GM12878 (cell line): Measurements from ENCODE around the gene SYNGAP1.

Source experiments
- EP300 ChIP-seq, 2 experiments: fragments of 150-350 bp in 1 of 2; IDR thresholded peaks; 2 replicates each; pipeline ENCODE4 v1.6.1; 2011 to 2012; ENCODE audit warnings: low read depth in 2 of 2, low read length in 2 of 2, borderline replicate concordance in 1 of 2, improper control_type of control experiment in 1 of 2, inconsistent platforms in 1 of 2; ENCODE audit not compliant: control insufficient read depth in 1 of 2
- KDM1A ChIP-seq: fragments of 200-600 bp; sonication (generic); IDR thresholded peaks from 2 replicates; pipeline ENCODE4 v1.6.1; 2016; ENCODE audit warnings: borderline replicate concordance
- POLR2AphosphoS5 ChIP-seq: IDR thresholded peaks from 2 replicates; pipeline ENCODE4 v1.6.1; 2011; ENCODE audit warnings: mild to moderate bottlenecking, low read length, inconsistent platforms
- SP1 ChIP-seq: IDR thresholded peaks from one replicate; pipeline ENCODE4 v1.6.1; 2011; ENCODE audit warnings: low read depth, low read length
- TBL1XR1 ChIP-seq: IDR thresholded peaks from 2 replicates; pipeline ENCODE4 v1.6.1; 2012; ENCODE audit warnings: low read depth, low read length, improper control_type of control experiment
- TF ChIP-seq, protein P1 (sequence below), 3 experiments: IDR thresholded peaks in 2 of 3; conservative IDR thresholded peaks in 1 of 3; 2 replicates each; pipeline ENCODE4 v1.5.1; 2011; ENCODE audit warnings: low read depth in 3 of 3, low read length in 3 of 3, mild to moderate bottlenecking in 3 of 3, control low read depth in 2 of 3, moderate library complexity in 2 of 3, inconsistent platforms in 1 of 3, mixed read lengths in 1 of 3; ENCODE audit not compliant: control insufficient read depth in 2 of 3, insufficient read depth in 1 of 3; ENCODE audit errors: extremely low read depth in 1 of 3

DNA sequence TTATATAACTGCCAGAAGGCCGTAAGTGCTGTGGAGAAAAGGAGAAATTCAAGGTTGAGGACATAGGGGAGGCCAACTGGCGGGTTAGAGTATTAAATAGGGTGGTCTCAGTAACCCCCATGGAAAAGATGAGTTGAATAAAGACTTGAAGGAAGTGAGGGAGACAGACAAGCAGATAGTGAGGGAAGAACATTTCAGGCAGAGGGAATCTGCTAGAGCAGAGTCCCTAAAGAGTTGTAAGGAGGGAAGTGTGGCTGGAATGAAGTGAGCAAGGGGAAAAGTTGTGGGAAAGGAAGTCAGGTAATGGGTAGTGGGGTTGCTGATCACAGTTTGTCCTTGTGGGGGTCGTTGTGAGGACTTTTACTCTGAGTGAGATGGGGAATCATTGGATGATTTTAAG lies 26.9 kb upstream of the SYNGAP1 start:
- no peak for TF ChIP-seq SP1
- no peak for TF ChIP-seq EP300 (IDR thresholded peaks at IDR 0.05; ENCODE audit: borderline replicate concordance in 1 of 2, control insufficient read depth in 1 of 2, low read depth in 2 of 2, low read length in 2 of 2)
- TF ChIP-seq KDM1A, result no peak
- no peak for TF ChIP-seq POLR2AphosphoS5
- TF ChIP-seq TBL1XR1, result no peak
- TF ChIP-seq, protein P1, sequence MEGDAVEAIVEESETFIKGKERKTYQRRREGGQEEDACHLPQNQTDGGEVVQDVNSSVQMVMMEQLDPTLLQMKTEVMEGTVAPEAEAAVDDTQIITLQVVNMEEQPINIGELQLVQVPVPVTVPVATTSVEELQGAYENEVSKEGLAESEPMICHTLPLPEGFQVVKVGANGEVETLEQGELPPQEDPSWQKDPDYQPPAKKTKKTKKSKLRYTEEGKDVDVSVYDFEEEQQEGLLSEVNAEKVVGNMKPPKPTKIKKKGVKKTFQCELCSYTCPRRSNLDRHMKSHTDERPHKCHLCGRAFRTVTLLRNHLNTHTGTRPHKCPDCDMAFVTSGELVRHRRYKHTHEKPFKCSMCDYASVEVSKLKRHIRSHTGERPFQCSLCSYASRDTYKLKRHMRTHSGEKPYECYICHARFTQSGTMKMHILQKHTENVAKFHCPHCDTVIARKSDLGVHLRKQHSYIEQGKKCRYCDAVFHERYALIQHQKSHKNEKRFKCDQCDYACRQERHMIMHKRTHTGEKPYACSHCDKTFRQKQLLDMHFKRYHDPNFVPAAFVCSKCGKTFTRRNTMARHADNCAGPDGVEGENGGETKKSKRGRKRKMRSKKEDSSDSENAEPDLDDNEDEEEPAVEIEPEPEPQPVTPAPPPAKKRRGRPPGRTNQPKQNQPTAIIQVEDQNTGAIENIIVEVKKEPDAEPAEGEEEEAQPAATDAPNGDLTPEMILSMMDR (IDR thresholded peaks at IDR 0.05 in 2 of 3, conservative IDR thresholded peaks at IDR 0.05 in 1 of 3; ENCODE audit: control insufficient read depth in 2 of 3, extremely low read depth in 1 of 3, insufficient read depth in 1 of 3, low read depth in 3 of 3, low read length in 3 of 3), result no peak
